Heart left ventricle (tissue), 13 donors: ENCODE data around the gene ZNF600.

ENCODE experiments used
- POLR2A ChIP-seq, 2 donors: fragments of 450-650 bp; IDR thresholded peaks; one replicate each; pipeline ENCODE4 v1.6.1; 2017; ENCODE audit warnings: antibody characterized with exemption in 2 of 2, mild to moderate bottlenecking in 2 of 2, moderate library complexity in 2 of 2
- TF ChIP-seq, protein P1 (sequence below), 12 donors: fragments of 200-600 bp; sonication (generic) in 4 of 12; IDR thresholded peaks; one replicate each; pipeline versions ENCODE4 v1.5.0 to v1.8.0; 2018 to 2022; ENCODE audit warnings: antibody characterized with exemption in 12 of 12, mild to moderate bottlenecking in 5 of 12
- donor health status: ischemic (EF 13 %, LVEDD 7.1; RV severe dilation, severe dysfunction).
- donor health status: DM: no; HTN: yes; CAD: no.
- donor health status: DM: no; HTN: no; CAD: no.
- donor health status: ischemic (EF 25% LVEDD 6.9; RV normal size, moderate dysfunction).
- donor health status: ischemic (EF 25% LVEDD 5.7; RV mildly dilated, moderate dysfunction).
- donor health status: ischemic (EF 35%, LVEDD 5.7; RV mildly dilated, moderate dysfunction).
- donor health status: nonischemic (EF 11% LVEDD 7.7; RV severe dilation, severe dysfunction).
- donor health status: DM: yes; HTN: yes; CAD: no.
- donor health status: PGD.
- donor health status: ischemic (EF 29% LVEDD 5.4; RV normal size, mild dysfunction).
- donor health status: nonischemic (EF 23%, LVEDD 6.1; RV moderate dilation, normal function).

- TF ChIP-seq, protein P1, sequence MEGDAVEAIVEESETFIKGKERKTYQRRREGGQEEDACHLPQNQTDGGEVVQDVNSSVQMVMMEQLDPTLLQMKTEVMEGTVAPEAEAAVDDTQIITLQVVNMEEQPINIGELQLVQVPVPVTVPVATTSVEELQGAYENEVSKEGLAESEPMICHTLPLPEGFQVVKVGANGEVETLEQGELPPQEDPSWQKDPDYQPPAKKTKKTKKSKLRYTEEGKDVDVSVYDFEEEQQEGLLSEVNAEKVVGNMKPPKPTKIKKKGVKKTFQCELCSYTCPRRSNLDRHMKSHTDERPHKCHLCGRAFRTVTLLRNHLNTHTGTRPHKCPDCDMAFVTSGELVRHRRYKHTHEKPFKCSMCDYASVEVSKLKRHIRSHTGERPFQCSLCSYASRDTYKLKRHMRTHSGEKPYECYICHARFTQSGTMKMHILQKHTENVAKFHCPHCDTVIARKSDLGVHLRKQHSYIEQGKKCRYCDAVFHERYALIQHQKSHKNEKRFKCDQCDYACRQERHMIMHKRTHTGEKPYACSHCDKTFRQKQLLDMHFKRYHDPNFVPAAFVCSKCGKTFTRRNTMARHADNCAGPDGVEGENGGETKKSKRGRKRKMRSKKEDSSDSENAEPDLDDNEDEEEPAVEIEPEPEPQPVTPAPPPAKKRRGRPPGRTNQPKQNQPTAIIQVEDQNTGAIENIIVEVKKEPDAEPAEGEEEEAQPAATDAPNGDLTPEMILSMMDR (IDR thresholded peaks at IDR 0.05), result no peak
- TF ChIP-seq POLR2A (IDR thresholded peaks at IDR 0.05), result no peak
Observed at GRCh38 chr19:52825765-52826164, 39.2 kb upstream of the ZNF600 start.
